GM18858 (cell line): ENCODE measurements around the gene AK9.

Source experiments
- ATAC-seq: cut with Tn5 transposase; IDR thresholded peaks from one replicate; pipeline ENCODE4 v1.9.1; 2021; ENCODE audit not compliant: unreplicated experiment

The AK9 gene

GRCh38 chr6:109515781-109516409, 175.1 kb downstream of the AK9 start:
- ATAC-seq: no peak

DNA sequence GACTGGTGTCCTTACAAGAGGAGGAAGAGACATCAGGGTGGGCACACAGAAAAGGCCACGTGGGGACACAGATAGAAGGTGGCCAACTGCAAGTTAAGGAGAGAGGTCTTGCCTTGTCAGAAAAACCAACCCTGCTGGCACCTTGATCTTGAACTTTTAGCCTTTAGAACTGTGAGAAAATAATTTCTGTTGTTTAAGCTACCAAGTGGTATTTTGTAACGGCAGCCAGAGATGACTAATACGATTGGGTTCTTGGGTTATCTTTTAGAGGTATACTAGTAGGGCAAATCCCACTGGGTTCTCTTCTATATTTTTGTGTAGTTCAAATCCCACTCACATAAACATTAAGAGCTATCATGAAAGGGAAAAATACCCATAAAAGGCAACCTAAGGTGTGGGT, 176.1 kb downstream of the AK9 start:
- no peak for ATAC-seq

- no peak for ATAC-seq
These were observed 177.4 kb downstream of the AK9 start for GRCh38 chr6:109513571-109514071.

GRCh38 chr6:109512271-109512817, 178.7 kb downstream of the AK9 start:
- ATAC-seq: no peak

GRCh38 chr6:109511832-109512231, 179.2 kb downstream of the AK9 start:
- ATAC-seq: no peak

- ATAC-seq: no peak
These were observed 180.6 kb downstream of the AK9 start for GRCh38 chr6:109510358-109510757.

DNA sequence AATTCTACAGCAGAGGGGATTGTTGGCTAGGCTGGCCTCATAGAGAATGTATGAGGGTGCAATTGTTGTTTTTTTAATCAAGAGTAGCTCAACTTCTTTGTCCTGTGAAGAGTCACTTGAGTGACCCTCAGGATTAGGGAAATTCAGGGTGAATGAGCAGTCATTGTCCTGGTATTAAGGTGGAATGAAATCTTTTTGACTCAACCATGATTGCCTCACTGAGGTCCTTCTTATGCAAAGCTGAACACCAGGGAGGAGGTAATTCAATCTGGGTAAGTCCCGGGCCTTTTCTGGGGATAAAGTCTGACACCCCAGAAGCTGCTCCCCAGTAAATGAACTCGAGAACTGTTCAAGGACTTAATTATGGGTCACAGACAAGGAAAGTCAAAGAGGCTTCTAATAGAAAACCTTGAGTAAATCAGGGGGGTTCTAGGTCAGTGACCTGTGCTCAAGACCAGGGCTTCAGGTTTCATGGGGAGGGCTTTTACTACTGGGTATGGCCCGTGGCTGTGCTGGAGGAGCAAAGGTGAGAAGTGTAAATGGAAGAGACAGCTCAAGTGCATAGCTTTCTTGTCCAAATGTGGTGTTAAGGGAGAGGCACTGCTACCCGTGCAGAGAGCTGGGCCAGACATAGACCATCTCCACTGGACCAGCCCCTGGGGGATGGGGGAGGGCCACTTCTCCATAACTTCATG, 182.7 kb downstream of the AK9 start:
- ATAC-seq: no peak

- ATAC-seq: no peak
These were observed 183.4 kb downstream of the AK9 start for GRCh38 chr6:109507490-109508072.

DNA sequence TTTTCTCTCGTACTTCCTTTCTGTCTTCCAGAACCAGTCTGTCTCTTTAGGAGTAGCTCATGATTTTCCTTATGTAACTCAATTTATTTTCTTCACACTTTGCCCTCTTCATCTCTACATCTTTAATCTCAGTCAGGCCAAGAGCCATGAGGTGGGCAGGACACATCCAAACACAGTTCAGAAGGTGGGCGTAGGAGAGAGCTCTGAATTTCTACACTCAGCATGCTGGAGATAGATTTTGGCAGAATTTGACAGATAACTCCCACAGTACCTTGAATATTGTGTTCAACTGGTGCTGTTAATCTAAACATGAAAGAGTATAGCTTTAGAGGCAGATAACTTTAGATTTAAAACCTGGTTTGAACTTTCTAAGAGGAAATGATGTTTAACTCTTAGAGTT, 184.2 kb downstream of the AK9 start:
- no peak for ATAC-seq

DNA sequence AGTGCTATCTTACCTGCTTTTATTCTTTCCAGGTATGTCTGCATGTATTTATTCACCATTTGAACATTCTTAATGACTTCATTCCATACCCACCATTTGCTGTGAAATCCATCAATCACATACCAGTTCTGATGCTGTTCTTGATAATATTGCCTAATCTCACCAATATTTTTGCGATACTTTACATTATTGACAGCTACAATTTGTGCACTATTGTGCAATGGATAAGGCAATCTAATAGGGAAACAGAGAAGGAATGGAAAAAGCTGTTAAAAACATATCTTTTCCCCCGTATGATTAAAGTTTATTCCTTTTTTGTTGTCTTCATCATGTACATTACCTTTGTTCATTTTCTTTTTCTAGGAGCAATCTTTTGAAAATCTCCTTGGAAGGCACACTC, 184.7 kb downstream of the AK9 start:
- ATAC-seq: no peak

GRCh38 chr6:109503327-109504224, 187.4 kb downstream of the AK9 start:
- ATAC-seq: no peak

DNA sequence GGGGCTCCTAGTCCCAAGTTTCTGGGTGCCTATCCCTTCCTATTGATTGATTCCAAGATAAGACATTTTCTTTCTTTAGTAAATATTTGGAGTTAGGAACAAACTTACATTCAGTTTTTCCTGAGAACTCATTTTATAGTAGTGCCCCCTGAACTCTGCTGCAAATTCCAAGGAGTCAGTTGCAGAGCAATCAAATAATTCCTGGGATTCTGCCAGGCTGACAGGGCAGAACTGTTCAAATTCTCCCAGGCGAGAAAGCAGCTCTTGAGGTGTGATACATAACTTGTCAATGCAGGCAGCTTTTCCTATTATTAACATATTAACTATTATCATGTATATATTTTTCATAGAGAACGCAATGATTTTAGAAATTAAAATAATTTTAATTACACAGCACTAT, 192.1 kb downstream of the AK9 start:
- no peak for ATAC-seq

GRCh38 chr6:109498052-109498451, 192.9 kb downstream of the AK9 start:
- no peak for ATAC-seq

GRCh38 chr6:109496036-109496772, 194.8 kb downstream of the AK9 start:
- ATAC-seq: no peak

DNA sequence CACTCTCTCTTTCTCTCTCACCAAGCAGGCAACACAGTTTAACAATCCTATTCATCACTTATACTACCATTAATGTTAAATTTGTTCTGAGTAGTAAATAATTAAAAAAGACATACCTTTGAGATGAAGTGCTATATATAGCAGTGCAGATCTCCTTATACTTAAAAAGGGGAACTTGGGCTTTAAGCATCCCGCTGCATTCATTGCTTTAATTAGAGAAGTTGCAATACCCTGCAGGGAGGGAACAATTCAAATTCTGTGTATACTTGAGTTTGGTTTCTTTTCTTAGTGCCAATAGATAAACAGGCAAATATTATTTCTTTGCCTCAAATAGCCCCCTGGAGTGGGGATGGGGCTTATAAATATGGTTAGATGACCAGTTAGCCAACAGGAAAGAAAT, 197.1 kb downstream of the AK9 start:
- no peak for ATAC-seq

DNA sequence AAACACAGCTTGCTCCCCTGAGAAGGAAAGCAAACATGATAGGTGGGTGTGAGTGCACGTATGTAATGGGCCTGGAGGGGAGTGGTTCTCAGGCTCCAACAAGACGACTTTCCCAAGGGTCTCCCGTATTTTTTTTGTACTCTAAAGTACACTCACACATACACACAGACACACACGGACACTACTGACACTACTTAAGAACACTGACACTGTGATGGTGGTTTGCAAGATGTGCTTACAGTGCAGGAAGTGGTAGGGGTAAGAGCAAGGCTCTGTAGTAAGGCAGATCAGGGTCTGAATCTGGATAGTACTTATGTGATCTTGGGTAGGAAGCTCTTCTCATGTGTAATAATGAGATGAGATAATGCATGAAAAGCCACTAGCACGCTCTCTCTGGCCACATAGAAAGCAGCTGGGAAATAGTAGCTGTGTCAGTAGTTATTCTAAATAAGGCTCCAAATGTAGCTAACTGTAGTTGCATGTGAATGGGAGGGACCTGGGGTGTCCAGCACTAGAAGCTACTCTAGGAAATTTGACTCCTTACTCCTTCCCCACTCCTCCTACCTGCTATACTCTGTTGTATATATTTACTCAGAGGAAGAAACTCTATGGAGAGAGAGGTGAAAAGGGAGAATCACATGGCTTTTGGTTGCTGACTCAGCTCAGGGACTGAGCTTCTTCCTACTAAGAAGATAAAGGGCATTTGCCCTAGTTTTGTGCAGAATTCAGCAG, 199.6 kb downstream of the AK9 start:
- ATAC-seq: no peak

GRCh38 chr6:109490713-109491112, 200.3 kb downstream of the AK9 start:
- ATAC-seq: no peak

- ATAC-seq: no peak
These were observed 203.0 kb downstream of the AK9 start for GRCh38 chr6:109488001-109488400.

- ATAC-seq: no peak
These were observed 204.9 kb downstream of the AK9 start for GRCh38 chr6:109486068-109486467.
